ENCODE results near the gene ACBD7. TPM values are rescaled to one million over a fixed set of nuclear protein-coding genes. Genes with fewer than 3 reads are reported as not detected.

The ACBD7 gene
- polyA plus RNA-seq, 1 donor = 0.59 TPM

Other genes starting within 250 kb of the ACBD7 start
- gene SUV39H2, start 209.9 kb downstream of the ACBD7 start, polyA plus RNA-seq (ENCODE audit: insufficient read length) = 8.7 TPM
- 8.3 TPM for gene DCLRE1C, start 134.7 kb downstream of the ACBD7 start, polyA plus RNA-seq (ENCODE audit: insufficient read length)
- gene MEIG1, start 129.4 kb downstream of the ACBD7 start, polyA plus RNA-seq (ENCODE audit: insufficient read length) = 0.39 TPM
- gene OLAH, start 44.8 kb downstream of the ACBD7 start, polyA plus RNA-seq (ENCODE audit: insufficient read length) = not detected
- 15.3 TPM for gene RPP38, start 8.6 kb upstream of the ACBD7 start, polyA plus RNA-seq (ENCODE audit: insufficient read length)
- 15.9 TPM for gene NMT2, start 79.9 kb upstream of the ACBD7 start, polyA plus RNA-seq (ENCODE audit: insufficient read length)

Data from hindlimb muscle (tissue), 1 donor.